Coronary artery (tissue), 2 donors: ENCODE measurements around the gene DPP7.

Source experiments
- DNase-seq: peaks from one replicate; pipeline ENCODE4 v3.0.0-alpha.2; 2017; ENCODE audit warnings: low spot score
- H3K27ac ChIP-seq, 2 donors: fragments of 200-600 bp; sonication (generic); one replicate each; pipeline ENCODE4 v1.5.1; 2016 to 2019
- H3K4me3 ChIP-seq: fragments of 200-600 bp; sonication (generic); 2 replicates; pipeline ENCODE4 v1.5.1; 2016; ENCODE audit warnings: mild to moderate bottlenecking, moderate library complexity
- CTCF ChIP-seq: fragments of 200-600 bp; sonication (generic); IDR thresholded peaks from one replicate; pipeline ENCODE4 v1.5.1; 2019; ENCODE audit warnings: antibody characterized with exemption

DPP7 gene

GRCh38 chr9:137105814-137106661, 8.5 kb downstream of the DPP7 start:
- Histone ChIP-seq H3K4me3 (no peak overlapping the region), H3K27ac (no peak overlapping the region)
- TF ChIP-seq CTCF = no peak
- no peak for DNase-seq

GRCh38 chr9:137103206-137103999, 11.1 kb downstream of the DPP7 start:
- H3K27ac ChIP-seq = no peak overlapping the region
- TF ChIP-seq CTCF = no peak
- no peak overlapping the region for H3K4me3 ChIP-seq
- DNase-seq = peak; percentile 54

- DNase-seq = no peak
- Histone ChIP-seq H3K27ac (no peak overlapping the region), H3K4me3 (no peak overlapping the region)
- no peak for TF ChIP-seq CTCF
Measured at GRCh38 chr9:137099231-137099630, 15.3 kb downstream of the DPP7 start.

- no peak for TF ChIP-seq CTCF
- Histone ChIP-seq H3K4me3 (no peak overlapping the region), H3K27ac (no peak overlapping the region)
- DNase-seq = no peak
Measured at GRCh38 chr9:137097761-137098462, 16.6 kb downstream of the DPP7 start.

- TF ChIP-seq CTCF = no peak
- DNase-seq = no peak
- no peak overlapping the region for H3K4me3 ChIP-seq
- no peak overlapping the region for H3K27ac ChIP-seq
Measured at GRCh38 chr9:137096785-137097546, 17.6 kb downstream of the DPP7 start.

GRCh38 chr9:137095664-137096517, 18.6 kb downstream of the DPP7 start:
- Histone ChIP-seq H3K27ac (no peak overlapping the region), H3K4me3 (no peak overlapping the region)
- no peak for DNase-seq
- no peak for TF ChIP-seq CTCF
